ENCODE measurements around the gene RCAN2. TPM values are rescaled to one million over a fixed set of nuclear protein-coding genes. Genes with fewer than 3 reads are reported as not detected.

RCAN2 gene
- total RNA-seq, 6 donors from 2014 or later: 4.8 to 14.6 (median 9.1) TPM

DNA sequence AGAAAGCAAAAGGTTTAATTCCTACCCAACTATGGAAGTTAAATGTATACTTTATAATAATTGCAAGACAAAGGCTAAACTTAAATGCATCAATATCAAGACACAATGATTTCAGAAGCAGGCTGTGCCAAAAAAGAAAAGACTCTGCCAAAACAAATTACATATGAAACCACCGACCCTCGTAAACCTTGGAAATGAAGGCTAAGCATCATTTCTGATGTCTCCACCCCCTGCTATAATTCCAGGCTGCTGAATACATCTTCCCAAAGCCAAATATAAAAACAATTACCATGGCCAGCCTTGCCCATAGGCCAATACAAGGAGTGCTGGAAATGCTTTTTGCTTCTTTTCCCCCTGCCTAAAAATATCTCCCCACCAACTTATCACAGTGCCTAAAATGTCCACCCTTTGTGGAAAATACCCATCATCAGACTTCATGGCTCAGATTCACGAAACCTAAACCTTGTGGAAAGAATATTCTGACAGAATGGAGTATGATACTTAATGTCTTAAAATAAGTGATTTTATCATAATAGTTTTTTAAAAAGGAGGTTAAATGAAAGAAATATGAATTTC lies 37.4 kb downstream of the RCAN2 start:
- TF ChIP-seq POLR2AphosphoS5 (IDR thresholded peaks at IDR 0.05) (no peak), EP300 (IDR thresholded peaks at IDR 0.05) (no peak), POLR2A (IDR thresholded peaks at IDR 0.05) (no peak)
- TF ChIP-seq, protein P1, sequence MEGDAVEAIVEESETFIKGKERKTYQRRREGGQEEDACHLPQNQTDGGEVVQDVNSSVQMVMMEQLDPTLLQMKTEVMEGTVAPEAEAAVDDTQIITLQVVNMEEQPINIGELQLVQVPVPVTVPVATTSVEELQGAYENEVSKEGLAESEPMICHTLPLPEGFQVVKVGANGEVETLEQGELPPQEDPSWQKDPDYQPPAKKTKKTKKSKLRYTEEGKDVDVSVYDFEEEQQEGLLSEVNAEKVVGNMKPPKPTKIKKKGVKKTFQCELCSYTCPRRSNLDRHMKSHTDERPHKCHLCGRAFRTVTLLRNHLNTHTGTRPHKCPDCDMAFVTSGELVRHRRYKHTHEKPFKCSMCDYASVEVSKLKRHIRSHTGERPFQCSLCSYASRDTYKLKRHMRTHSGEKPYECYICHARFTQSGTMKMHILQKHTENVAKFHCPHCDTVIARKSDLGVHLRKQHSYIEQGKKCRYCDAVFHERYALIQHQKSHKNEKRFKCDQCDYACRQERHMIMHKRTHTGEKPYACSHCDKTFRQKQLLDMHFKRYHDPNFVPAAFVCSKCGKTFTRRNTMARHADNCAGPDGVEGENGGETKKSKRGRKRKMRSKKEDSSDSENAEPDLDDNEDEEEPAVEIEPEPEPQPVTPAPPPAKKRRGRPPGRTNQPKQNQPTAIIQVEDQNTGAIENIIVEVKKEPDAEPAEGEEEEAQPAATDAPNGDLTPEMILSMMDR (IDR thresholded peaks at IDR 0.05): no peak
- no peaks in the 10 kb centered on the region for H3K27me3 ChIP-seq
- peaks cover 0 to 10% (median 5%) of the 10 kb centered on the region in 4 donors for H3K4me1 ChIP-seq
- DNase-seq (no peak), ATAC-seq (ENCODE audit: low FRiP score in 2 of 2) (no peak)
- peaks cover 0 to 3% (median 0%) of the 10 kb centered on the region in 4 donors for H3K9me3 ChIP-seq
- H3K36me3 ChIP-seq: no peaks in the 10 kb centered on the region
- WGBS, 2 donors: 54 to 71% methylated on average over 3 of the region's 3 CpGs
- H3K27ac ChIP-seq: no peak overlapping the region
- no peak overlapping the region for H3K4me3 ChIP-seq

DNA sequence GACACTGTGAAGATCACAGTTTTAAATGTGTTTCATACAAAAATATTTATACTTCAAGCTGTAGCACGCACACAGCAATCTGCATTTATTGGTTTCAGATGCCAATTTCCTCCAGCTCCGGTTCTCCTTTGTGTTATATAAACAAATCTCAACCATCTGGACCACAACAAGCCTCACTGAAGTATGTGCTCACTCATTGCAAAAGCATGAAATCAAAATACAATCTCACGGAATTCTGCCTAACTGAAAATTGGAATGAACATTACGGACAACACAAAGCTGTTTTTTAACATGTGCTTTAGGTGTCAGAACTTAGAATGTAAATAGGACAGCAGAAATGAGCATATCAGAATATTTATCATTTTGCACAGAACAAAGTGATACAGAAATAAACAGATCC lies 38.0 kb downstream of the RCAN2 start:
- Histone ChIP-seq H3K27me3 (no peaks in the 10 kb centered on the region), H3K36me3 (no peaks in the 10 kb centered on the region), H3K9me3 (peaks cover 0 to 3% (median 0%) of the 10 kb centered on the region in 4 donors), H3K27ac (no peak overlapping the region), H3K4me1 (peaks cover 0 to 10% (median 5%) of the 10 kb centered on the region in 4 donors), H3K4me3 (no peak overlapping the region)
- TF ChIP-seq POLR2AphosphoS5 (IDR thresholded peaks at IDR 0.05): no peak
- TF ChIP-seq, protein P1 (IDR thresholded peaks at IDR 0.05): no peak
- TF ChIP-seq POLR2A (IDR thresholded peaks at IDR 0.05): no peak
- TF ChIP-seq EP300 (IDR thresholded peaks at IDR 0.05): no peak
- no peak for DNase-seq
- WGBS, 2 donors: 35 to 55% methylated on average over 4 of the region's 4 CpGs
- no peak for ATAC-seq (ENCODE audit: low FRiP score in 2 of 2)

DNA sequence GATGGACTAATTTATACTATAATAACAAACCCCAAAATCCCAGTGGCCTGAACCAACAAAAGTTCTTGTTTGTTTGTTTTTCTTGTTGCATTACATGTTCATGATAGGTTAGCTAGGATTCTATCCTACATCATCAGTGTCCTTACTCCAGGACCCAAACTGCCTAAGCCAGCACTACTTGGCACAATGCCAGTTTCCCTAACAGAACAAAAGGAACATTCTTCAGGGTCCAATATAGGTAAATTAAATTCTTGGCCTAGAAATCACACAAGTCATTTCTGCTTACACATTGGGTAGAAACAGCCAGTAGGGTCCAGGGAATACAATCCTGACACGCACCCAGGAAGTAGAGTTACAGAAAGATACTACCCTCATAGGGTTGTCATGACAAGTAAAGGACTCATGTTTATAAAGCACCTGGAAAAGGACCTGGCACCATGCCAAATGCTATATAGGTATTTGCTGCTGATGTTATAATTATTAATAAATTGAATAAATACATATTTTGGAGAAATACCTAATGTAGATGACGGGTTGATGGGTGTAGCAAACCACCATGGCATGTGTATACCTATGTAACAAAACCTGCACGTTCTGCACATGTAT lies 38.8 kb downstream of the RCAN2 start:
- Histone ChIP-seq H3K9me3 (peaks cover 0 to 3% (median 0%) of the 10 kb centered on the region in 4 donors), H3K4me1 (peaks cover 0 to 10% (median 5%) of the 10 kb centered on the region in 4 donors), H3K36me3 (no peaks in the 10 kb centered on the region), H3K27me3 (no peaks in the 10 kb centered on the region), H3K27ac (no peak overlapping the region), H3K4me3 (no peak overlapping the region)
- no peak for TF ChIP-seq EP300 (IDR thresholded peaks at IDR 0.05)
- TF ChIP-seq, protein P1 (IDR thresholded peaks at IDR 0.05): no peak
- DNase-seq: no peak
- no peak for ATAC-seq (ENCODE audit: low FRiP score in 2 of 2)
- 88% methylated on average over 3 of the region's 3 CpGs for WGBS, 2 donors

DNA sequence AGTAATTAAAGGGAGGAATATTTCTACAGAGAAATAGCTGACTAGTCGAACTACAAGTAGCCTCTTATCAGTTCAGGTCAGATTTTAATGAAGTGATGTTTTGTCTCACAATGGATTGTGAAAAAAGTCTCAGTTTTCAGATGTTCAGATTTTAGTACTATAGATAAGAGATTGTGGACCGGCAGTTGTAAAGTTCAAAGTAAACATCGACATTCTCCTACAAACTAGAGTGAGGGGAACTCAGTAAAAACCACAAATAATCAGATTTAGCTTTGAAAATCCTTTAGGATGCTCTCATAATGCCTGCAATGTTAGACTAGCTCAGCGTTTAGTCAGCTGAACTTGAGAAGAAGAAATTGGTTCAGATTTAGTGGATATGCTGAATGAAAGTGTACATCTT lies 39.9 kb downstream of the RCAN2 start:
- Histone ChIP-seq H3K27ac (no peak overlapping the region), H3K4me1 (peaks cover 0 to 10% (median 5%) of the 10 kb centered on the region in 4 donors), H3K36me3 (no peaks in the 10 kb centered on the region), H3K9me3 (peaks cover 1 to 7% (median 2%) of the 10 kb centered on the region in 4 donors), H3K27me3 (no peaks in the 10 kb centered on the region), H3K4me3 (no peak overlapping the region)
- TF ChIP-seq POLR2AphosphoS5 (IDR thresholded peaks at IDR 0.05): no peak
- TF ChIP-seq, protein P1 (IDR thresholded peaks at IDR 0.05): no peak
- no peak for TF ChIP-seq EP300 (IDR thresholded peaks at IDR 0.05)
- no peak for TF ChIP-seq POLR2A (IDR thresholded peaks at IDR 0.05)
- DNase-seq (no peak), ATAC-seq (ENCODE audit: low FRiP score in 2 of 2) (no peak)
- 28 to 32% methylated on average over 4 of the region's 4 CpGs for WGBS, 2 donors

Measured in upper lobe of left lung (tissue), 6 donors.